ENCODE data around the gene PAK6.

- TF ChIP-seq CTCF (IDR thresholded peaks at IDR 0.05; ENCODE audit: low read length) (no peak), EZH2 (IDR thresholded peaks at IDR 0.05; ENCODE audit: borderline replicate concordance, low read length) (no peak)
Observed at GRCh38 chr15:40285554-40286011, 46.7 kb downstream of the PAK6 start.

Measured in OCI-LY1 (cell line).